ENCODE data around the gene CORO6. TPM values are rescaled to one million over a fixed set of nuclear protein-coding genes. Genes with fewer than 3 reads are reported as not detected.
A peak's percentile ranks its signal among the peaks of the same experiment; 100 is the strongest.

CORO6 gene
- total RNA-seq, 1 donor from 2014 or later: 22.0 TPM

GRCh38 chr17:29645515-29646051, 22.9 kb upstream of the CORO6 start:
- Histone ChIP-seq H3K4me1 (peaks cover 12 to 32% of the 10 kb centered on the region in 2 donors), H3K36me3 (no peaks in the 10 kb centered on the region), H3K9me3 (no peaks in the 10 kb centered on the region), H3K27ac (peak overlapping the region; percentile 69 to 84), H3K4me3 (no peak overlapping the region), H3K27me3 (no peaks in the 10 kb centered on the region)
- intact Hi-C loops (cut with DNase I): loop anchor here (2.0 to 10.0 kb wide), 3 partner anchors 55 to 449 kb away; partner anchors contain the start of gene SSH2
- no peak for TF ChIP-seq CTCF (IDR thresholded peaks at IDR 0.05)
- DNase-seq (ENCODE audit: low spot score in 2 of 2): peak; percentile 54 to 89

GRCh38 chr17:29643817-29644160, 21.1 kb upstream of the CORO6 start:
- no peak for TF ChIP-seq CTCF (IDR thresholded peaks at IDR 0.05)
- Histone ChIP-seq H3K27me3 (no peaks in the 10 kb centered on the region), H3K9me3 (no peaks in the 10 kb centered on the region), H3K36me3 (no peaks in the 10 kb centered on the region), H3K4me1 (peaks cover 12 to 50% of the 10 kb centered on the region in 2 donors), H3K27ac (peak overlapping the region; percentile 69 to 84), H3K4me3 (no peak overlapping the region)
- no peak for DNase-seq (ENCODE audit: low spot score in 2 of 2)
- intact Hi-C loops (cut with DNase I): loop anchor here (2.0 to 10.0 kb wide), 3 partner anchors 53 to 451 kb away; partner anchors contain the start of gene SSH2

GRCh38 chr17:29642171-29642611, 19.5 kb upstream of the CORO6 start:
- TF ChIP-seq CTCF (IDR thresholded peaks at IDR 0.05): no peak
- intact Hi-C loops (cut with DNase I): loop anchor here (10.0 kb wide), 2 partner anchors 293 to 453 kb away; partner anchors contain the start of gene SSH2
- H3K36me3 ChIP-seq: no peaks in the 10 kb centered on the region
- no peaks in the 10 kb centered on the region for H3K27me3 ChIP-seq
- peaks cover 12 to 53% of the 10 kb centered on the region in 2 donors for H3K4me1 ChIP-seq
- DNase-seq (ENCODE audit: low spot score in 2 of 2): no peak
- H3K9me3 ChIP-seq: no peaks in the 10 kb centered on the region
- H3K4me3 ChIP-seq: no peak overlapping the region
- H3K27ac ChIP-seq: peak overlapping the region in 1 of 2 donors; percentile 15

- intact Hi-C loops (cut with DNase I): loop anchor here (10.0 kb wide), 2 partner anchors 294 to 454 kb away; partner anchors contain the start of gene SSH2
- no peaks in the 10 kb centered on the region for H3K9me3 ChIP-seq
- peaks cover 9 to 50% of the 10 kb centered on the region in 2 donors for H3K4me1 ChIP-seq
- peaks cover under 1 to 5% of the 10 kb centered on the region in 2 donors for H3K36me3 ChIP-seq
- no peak overlapping the region for H3K27ac ChIP-seq
- no peak for TF ChIP-seq CTCF (IDR thresholded peaks at IDR 0.05)
- no peaks in the 10 kb centered on the region for H3K27me3 ChIP-seq
- no peak for DNase-seq (ENCODE audit: low spot score in 2 of 2)
- no peak overlapping the region for H3K4me3 ChIP-seq
These were observed 18.4 kb upstream of the CORO6 start for GRCh38 chr17:29640981-29641642.

GRCh38 chr17:29640413-29640812, 17.7 kb upstream of the CORO6 start:
- H3K9me3 ChIP-seq: no peaks in the 10 kb centered on the region
- intact Hi-C loops (cut with DNase I): loop anchor here (10.0 kb wide), 2 partner anchors 294 to 454 kb away; partner anchors contain the start of gene SSH2
- H3K36me3 ChIP-seq: peaks cover 4 to 7% of the 10 kb centered on the region in 2 donors
- DNase-seq (ENCODE audit: low spot score in 2 of 2): no peak
- peaks cover 7 to 44% of the 10 kb centered on the region in 2 donors for H3K4me1 ChIP-seq
- H3K4me3 ChIP-seq: no peak overlapping the region
- H3K27me3 ChIP-seq: no peaks in the 10 kb centered on the region
- no peak for TF ChIP-seq CTCF (IDR thresholded peaks at IDR 0.05)
- peak overlapping the region; percentile 41 to 45 for H3K27ac ChIP-seq

Measured in ascending aorta (tissue), 2 donors.